GM23248 (cell line): Measurements from ENCODE around the gene GGTLC1.
"Not testable (repeated sequence)": the region's sequence is repeated elsewhere in the genome, so short reads cannot be mapped to it uniquely, and the experiment has no call there.

Experiments
- EZH2 ChIP-seq: fragments of 200-600 bp; sonication (generic); IDR thresholded peaks from 2 replicates; pipeline ENCODE4 v1.6.1; 2018; ENCODE audit warnings: antibody characterized with exemption, mild to moderate bottlenecking; ENCODE audit not compliant: insufficient read depth, poor library complexity, severe bottlenecking
- EZH2phosphoT487 ChIP-seq: fragments of 200-600 bp; sonication (generic); IDR thresholded peaks from 2 replicates; pipeline ENCODE4 v1.6.1; 2018; ENCODE audit warnings: antibody characterized with exemption, moderate library complexity, mild to moderate bottlenecking, low read depth; ENCODE audit not compliant: insufficient read depth

- not testable (repeated sequence) for TF ChIP-seq EZH2, EZH2phosphoT487
Observed at GRCh38 chr20:23978457-23978856, 10.1 kb downstream of the GGTLC1 start.
